Measurements from ENCODE around the gene DLG1. TPM values are rescaled to one million over a fixed set of nuclear protein-coding genes. Genes with fewer than 3 reads are reported as not detected.

The DLG1 gene
- total RNA-seq, 4 donors from 2014 or later: 103 to 150 (median 122) TPM

DNA sequence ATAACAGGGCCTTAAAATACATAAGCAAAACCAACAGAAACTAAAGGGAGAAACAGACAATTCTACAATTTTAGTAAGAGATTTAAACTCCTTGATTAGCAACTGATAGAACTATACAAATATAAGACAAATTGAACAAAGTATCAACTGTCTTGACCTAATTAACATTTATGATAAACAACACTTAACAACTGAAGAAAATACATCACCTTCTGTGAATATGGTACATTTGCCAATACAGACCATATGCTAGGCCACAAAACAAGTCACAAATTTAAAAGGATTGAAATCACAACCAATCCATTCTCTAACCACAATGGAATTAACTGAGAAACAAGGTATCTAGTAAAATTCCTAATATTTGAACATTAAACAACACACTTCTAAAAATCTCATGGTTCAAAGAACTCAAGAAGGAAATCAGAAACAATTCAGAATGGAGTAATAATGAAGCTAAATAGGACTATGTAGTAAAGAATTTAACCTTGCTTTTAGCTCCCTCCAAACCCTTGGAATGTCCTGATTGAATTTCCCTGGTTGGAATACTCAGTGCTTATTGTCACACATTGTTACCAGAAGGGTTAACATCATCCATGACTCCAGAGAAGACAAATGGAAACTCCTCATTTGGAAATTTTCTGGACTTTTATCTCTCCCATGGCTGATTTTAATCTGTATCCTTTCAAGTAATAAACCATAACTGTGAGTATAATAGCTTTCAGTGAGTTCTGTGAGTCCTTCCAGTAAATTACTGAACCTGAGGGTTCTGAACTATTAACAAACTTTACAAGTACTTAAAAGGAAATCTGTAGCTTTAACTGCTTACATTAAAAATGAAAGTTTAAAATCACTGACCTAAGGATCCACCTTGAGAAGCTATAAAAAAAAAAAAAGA is 88.8 kb downstream of the DLG1 start:
- H3K9me3 ChIP-seq: no peaks in the 10 kb centered on the region
- H3K27me3 ChIP-seq: no peaks in the 10 kb centered on the region
- H3K4me3 ChIP-seq: no peak overlapping the region
- intact Hi-C loops (cut with DNase I): no loop called here
- H3K4me1 ChIP-seq: peaks cover 0 to 12% (median 2%) of the 10 kb centered on the region in 3 donors
- H3K27ac ChIP-seq: no peak overlapping the region
- DNase-seq: no peak
- TF ChIP-seq, protein P1, sequence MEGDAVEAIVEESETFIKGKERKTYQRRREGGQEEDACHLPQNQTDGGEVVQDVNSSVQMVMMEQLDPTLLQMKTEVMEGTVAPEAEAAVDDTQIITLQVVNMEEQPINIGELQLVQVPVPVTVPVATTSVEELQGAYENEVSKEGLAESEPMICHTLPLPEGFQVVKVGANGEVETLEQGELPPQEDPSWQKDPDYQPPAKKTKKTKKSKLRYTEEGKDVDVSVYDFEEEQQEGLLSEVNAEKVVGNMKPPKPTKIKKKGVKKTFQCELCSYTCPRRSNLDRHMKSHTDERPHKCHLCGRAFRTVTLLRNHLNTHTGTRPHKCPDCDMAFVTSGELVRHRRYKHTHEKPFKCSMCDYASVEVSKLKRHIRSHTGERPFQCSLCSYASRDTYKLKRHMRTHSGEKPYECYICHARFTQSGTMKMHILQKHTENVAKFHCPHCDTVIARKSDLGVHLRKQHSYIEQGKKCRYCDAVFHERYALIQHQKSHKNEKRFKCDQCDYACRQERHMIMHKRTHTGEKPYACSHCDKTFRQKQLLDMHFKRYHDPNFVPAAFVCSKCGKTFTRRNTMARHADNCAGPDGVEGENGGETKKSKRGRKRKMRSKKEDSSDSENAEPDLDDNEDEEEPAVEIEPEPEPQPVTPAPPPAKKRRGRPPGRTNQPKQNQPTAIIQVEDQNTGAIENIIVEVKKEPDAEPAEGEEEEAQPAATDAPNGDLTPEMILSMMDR (IDR thresholded peaks at IDR 0.05): no peak
- TF ChIP-seq POLR2A (IDR thresholded peaks at IDR 0.05): no peak
- no peaks in the 10 kb centered on the region for H3K36me3 ChIP-seq

DNA sequence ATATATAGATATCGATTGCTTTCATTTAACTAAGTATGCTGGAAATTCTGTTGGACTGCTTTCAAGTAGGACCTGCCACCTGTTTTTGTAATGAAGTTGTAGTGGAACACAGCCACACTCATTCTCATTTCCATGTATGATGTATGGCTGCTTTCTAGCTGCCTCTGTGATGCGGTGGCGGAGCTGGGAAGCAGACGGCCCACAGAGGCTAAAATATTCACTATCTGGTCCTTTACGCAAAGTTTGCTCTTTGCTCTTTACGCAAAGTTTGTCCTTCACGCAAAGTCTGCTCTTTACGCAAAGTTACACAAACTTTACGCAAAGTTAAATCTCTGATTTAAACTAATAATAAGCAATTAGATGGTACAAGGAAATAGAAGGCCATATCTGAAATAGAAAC is 91.5 kb downstream of the DLG1 start:
- H3K27ac ChIP-seq: no peak overlapping the region
- H3K4me1 ChIP-seq: peaks cover 0 to 34% (median 2%) of the 10 kb centered on the region in 3 donors
- H3K9me3 ChIP-seq: no peaks in the 10 kb centered on the region
- no peak overlapping the region for H3K4me3 ChIP-seq
- no peaks in the 10 kb centered on the region for H3K27me3 ChIP-seq
- no peaks in the 10 kb centered on the region for H3K36me3 ChIP-seq
- no peak for DNase-seq
- intact Hi-C loops (cut with DNase I): no loop called here
- no peak for TF ChIP-seq POLR2A (IDR thresholded peaks at IDR 0.05)
- TF ChIP-seq, protein P1 (IDR thresholded peaks at IDR 0.05): no peak
- WGBS, 2 donors: 94 to 99% methylated on average over 9 of the region's 9 CpGs

DNA sequence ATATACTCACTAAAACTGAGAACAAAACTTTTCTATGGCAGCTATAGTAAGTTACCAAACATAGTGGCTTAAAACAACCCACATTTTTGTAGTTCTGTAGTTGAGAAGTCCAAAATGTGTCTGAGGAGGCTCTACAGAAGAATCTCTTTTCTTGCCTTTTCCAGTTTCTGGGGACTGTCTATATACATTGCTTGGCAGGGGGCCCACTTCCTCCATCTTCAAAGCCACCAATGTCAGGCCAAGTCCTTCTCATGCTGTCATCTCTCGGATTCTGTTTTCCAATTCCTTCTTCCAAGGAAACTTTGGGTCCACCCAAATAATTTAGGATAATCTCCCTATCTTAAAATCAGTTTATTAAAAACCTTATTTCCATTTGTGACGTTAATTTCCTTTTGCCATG is 92.7 kb downstream of the DLG1 start:
- Histone ChIP-seq H3K4me1 (peaks cover 0 to 42% (median 2%) of the 10 kb centered on the region in 3 donors), H3K27me3 (no peaks in the 10 kb centered on the region), H3K4me3 (no peak overlapping the region), H3K27ac (no peak overlapping the region), H3K9me3 (no peaks in the 10 kb centered on the region), H3K36me3 (no peaks in the 10 kb centered on the region)
- TF ChIP-seq, protein P1 (IDR thresholded peaks at IDR 0.05): no peak
- TF ChIP-seq POLR2A (IDR thresholded peaks at IDR 0.05): no peak
- intact Hi-C loops (cut with DNase I): no loop called here
- DNase-seq: no peak
- 76 to 96% methylated on average over 2 of the region's 2 CpGs for WGBS, 2 donors

DNA sequence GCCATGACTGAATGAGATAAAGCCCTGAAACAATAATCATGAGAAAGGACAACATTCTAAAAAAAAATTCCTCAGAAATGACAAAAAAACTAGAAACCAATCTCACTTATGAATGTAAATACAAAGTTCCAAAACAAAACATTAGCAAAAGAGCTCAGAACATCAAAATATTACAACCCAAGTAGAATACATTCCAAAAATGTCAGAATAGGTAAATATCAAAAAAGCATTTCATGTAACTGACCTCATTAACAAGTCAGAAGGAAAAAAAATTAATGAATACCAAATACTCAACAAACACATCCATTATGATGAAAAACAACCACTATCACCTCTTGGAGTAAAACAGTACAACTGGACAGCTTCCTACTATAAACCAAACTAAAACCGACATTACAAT is 93.1 kb downstream of the DLG1 start:
- no peak overlapping the region for H3K4me3 ChIP-seq
- no peaks in the 10 kb centered on the region for H3K9me3 ChIP-seq
- TF ChIP-seq POLR2A (IDR thresholded peaks at IDR 0.05): no peak
- TF ChIP-seq, protein P1 (IDR thresholded peaks at IDR 0.05): no peak
- WGBS, 2 donors: 78% methylated on average over 1 of the region's 1 CpG
- no peak for DNase-seq
- H3K4me1 ChIP-seq: peaks cover 0 to 42% (median 2%) of the 10 kb centered on the region in 3 donors
- intact Hi-C loops (cut with DNase I): no loop called here
- no peak overlapping the region for H3K27ac ChIP-seq
- no peaks in the 10 kb centered on the region for H3K36me3 ChIP-seq
- H3K27me3 ChIP-seq: no peaks in the 10 kb centered on the region

DNA sequence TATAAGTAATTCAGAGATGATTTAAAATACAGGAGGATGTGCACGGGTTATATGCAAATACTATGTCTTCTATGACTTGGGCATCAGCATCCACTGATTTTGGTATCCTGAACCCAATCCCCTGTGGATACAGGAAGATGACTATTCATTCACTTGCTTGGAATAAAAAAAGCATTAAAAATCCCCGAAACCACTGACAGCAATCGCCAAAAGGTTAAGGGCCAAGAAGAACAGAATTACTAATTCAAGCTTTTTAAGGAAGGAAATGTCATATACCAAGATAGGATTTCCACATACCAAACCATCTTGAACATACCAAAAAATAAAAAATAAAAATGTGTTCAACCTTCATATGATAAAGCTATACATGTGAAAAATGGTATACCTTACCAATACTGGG is 93.7 kb downstream of the DLG1 start:
- Histone ChIP-seq H3K9me3 (no peaks in the 10 kb centered on the region), H3K27me3 (no peaks in the 10 kb centered on the region), H3K4me3 (no peak overlapping the region), H3K4me1 (peaks cover 0 to 42% (median 2%) of the 10 kb centered on the region in 3 donors), H3K36me3 (no peaks in the 10 kb centered on the region), H3K27ac (no peak overlapping the region)
- WGBS, 2 donors: 75 to 81% methylated on average over 3 of the region's 3 CpGs
- TF ChIP-seq, protein P1 (IDR thresholded peaks at IDR 0.05): no peak
- TF ChIP-seq POLR2A (IDR thresholded peaks at IDR 0.05): no peak
- intact Hi-C loops (cut with DNase I): no loop called here
- DNase-seq: no peak
